WERI-Rb-1 (cell line): Measurements from ENCODE around the gene IL22RA1.

Experiments
- DNase-seq: peaks from one replicate; pipeline ENCODE4 v3.0.0-alpha.2; 2020
- H3K27ac ChIP-seq: fragments of 250-450 bp; sonication (Bioruptor Pico); 2 replicates; pipeline ENCODE4 v1.5.1; 2020; ENCODE audit warnings: mild to moderate bottlenecking, moderate library complexity
- H3K27me3 ChIP-seq: fragments of 250-450 bp; sonication (Bioruptor Pico); 2 replicates; pipeline ENCODE4 v1.5.1; 2021; ENCODE audit warnings: mild to moderate bottlenecking, low read depth, moderate library complexity; ENCODE audit not compliant: insufficient read depth, severe bottlenecking
- H3K36me3 ChIP-seq: fragments of 250-450 bp; sonication (Bioruptor Pico); 2 replicates; pipeline ENCODE4 v1.5.1; 2020; ENCODE audit warnings: mild to moderate bottlenecking, moderate library complexity
- H3K4me3 ChIP-seq: 2 replicates; pipeline ENCODE4 v1.5.1; 2011; ENCODE audit warnings: low read depth, mild to moderate bottlenecking, control low read depth, low read length
- H3K9me3 ChIP-seq: fragments of 250-450 bp; sonication (Bioruptor Pico); 2 replicates; pipeline ENCODE4 v1.5.1; 2021; ENCODE audit warnings: mild to moderate bottlenecking, moderate library complexity; ENCODE audit not compliant: severe bottlenecking
- TF ChIP-seq, protein P1 (sequence below): IDR thresholded peaks from 2 replicates; pipeline ENCODE4 v1.5.1; 2011; ENCODE audit warnings: low read depth, mild to moderate bottlenecking, control low read depth, inconsistent platforms, low read length

IL22RA1 gene

DNA sequence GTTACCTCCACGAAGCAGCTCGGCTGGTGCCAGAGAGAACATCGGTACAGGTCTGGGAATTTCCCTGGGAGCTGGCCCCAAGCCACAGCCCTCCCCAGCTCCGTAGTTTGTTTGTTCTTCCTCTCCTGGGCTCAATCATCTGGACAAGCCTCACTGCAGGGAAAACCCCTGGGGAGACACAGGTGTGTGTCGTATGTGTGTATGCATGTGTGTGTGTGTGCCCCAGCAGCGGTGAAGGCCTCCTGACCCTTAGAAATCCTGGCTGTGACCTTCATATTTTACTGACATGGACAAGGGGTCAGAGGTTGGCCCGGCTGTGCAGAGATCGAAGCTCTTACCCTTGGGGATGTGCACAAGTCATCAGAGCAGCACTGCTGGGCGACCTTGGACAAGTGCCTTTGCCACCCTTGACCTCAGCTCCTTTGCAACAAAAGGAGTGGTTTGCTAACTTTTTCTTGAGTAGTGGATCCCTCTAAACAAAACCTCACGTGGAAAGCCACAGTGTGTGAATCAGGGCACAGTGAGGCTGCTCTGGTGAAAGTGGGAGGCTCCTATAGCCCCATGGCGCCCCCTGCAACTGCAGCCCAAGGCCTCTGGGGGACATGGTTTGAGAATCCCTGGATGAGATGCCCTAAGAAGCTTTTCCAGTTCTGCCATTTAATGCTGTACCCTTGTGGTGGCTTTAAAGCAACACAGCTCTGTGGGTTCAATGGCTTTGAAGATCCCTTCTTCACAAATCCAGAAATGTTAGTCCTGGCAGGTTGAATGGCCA, 12.3 kb upstream of the IL22RA1 start:
- Histone ChIP-seq H3K9me3 (no peaks in the 10 kb centered on the region), H3K27ac (no peak overlapping the region), H3K4me3 (no peak overlapping the region), H3K36me3 (peaks cover 22% of the 10 kb centered on the region), H3K27me3 (no peaks in the 10 kb centered on the region)
- TF ChIP-seq, protein P1, sequence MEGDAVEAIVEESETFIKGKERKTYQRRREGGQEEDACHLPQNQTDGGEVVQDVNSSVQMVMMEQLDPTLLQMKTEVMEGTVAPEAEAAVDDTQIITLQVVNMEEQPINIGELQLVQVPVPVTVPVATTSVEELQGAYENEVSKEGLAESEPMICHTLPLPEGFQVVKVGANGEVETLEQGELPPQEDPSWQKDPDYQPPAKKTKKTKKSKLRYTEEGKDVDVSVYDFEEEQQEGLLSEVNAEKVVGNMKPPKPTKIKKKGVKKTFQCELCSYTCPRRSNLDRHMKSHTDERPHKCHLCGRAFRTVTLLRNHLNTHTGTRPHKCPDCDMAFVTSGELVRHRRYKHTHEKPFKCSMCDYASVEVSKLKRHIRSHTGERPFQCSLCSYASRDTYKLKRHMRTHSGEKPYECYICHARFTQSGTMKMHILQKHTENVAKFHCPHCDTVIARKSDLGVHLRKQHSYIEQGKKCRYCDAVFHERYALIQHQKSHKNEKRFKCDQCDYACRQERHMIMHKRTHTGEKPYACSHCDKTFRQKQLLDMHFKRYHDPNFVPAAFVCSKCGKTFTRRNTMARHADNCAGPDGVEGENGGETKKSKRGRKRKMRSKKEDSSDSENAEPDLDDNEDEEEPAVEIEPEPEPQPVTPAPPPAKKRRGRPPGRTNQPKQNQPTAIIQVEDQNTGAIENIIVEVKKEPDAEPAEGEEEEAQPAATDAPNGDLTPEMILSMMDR = peak; percentile 54
- peak; percentile 43 for DNase-seq

DNA sequence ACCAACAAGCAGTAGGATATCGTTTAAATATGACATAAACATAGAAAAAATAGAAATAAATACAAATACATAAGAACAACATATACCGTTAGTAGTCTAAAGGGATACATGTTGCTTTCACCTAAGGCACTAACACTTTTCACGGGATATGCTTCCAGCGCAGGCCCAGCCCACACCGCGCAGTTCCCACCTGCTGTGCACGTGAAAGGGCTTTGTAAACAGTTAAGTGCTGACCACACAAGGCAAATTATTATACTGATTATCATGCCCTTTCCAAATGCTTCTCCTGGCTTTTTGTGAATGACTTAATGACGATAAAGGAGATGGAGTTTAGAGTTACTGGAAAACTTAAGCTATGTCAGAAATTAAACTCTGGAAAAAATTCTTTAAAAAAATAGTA, 11.3 kb upstream of the IL22RA1 start:
- H3K27me3 ChIP-seq = no peaks in the 10 kb centered on the region
- H3K36me3 ChIP-seq = peaks cover 21% of the 10 kb centered on the region
- TF ChIP-seq, protein P1 = no peak
- no peak for DNase-seq
- H3K4me3 ChIP-seq = no peak overlapping the region
- H3K27ac ChIP-seq = no peak overlapping the region
- no peaks in the 10 kb centered on the region for H3K9me3 ChIP-seq

DNA sequence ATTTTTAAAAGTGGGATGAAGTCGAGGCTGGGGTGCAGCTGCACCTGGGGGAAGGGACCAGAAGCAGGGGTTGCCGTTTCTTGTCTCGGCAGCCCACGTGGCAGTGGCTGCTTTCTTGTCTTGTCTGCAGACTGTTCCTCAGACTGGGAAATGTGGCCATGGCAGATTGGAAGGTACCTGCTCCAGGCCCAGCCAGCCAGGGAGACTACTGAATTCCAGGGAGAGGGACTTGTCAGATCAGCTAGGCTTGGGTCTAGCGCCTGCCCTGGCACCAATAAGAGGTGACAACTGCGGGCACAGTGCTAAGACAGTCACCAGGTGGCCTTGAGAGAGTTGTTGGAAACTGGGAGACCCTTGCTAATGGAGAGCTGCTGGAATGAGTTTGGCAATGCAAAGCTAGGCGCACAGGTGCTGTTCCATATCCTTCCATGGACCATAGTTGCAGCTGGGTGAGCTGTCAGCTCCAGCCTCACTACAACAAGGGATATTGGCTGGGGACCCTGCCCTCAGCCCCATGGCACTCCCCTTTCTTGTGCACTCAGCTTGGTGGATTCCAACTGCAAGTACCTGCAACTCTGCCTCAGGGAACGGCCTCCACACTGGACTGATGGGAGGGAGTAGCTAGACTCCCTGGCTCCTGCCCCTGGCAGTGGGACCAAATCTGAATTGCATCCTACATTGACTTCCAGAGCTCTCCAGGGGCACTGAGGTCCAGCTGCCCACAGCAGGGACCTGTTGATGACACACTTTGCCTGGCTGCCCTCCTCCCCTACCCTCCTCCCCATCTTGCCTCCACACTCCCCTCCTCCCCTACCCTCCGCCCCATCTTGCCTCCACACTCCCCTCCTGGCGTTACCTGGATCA, 9.9 kb upstream of the IL22RA1 start:
- no peak overlapping the region for H3K27ac ChIP-seq
- TF ChIP-seq, protein P1 = no peak

DNA sequence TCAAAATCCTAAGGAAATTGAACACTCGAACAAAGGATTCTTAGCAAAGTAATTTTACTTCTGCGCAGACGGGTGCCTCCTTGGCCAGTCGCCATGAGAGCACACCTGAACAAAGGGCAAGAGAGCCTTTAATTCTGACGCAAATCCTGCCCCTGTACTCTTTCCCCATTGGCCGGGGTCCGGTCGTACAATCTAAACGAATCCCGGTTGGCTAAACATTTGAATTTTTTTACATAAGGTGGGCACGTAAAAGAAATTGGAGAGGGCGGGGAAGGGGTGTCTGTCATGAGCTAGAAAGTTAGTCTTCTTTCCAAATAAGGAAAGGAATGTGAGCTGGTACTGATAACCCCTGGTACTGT, 8.2 kb upstream of the IL22RA1 start:
- Histone ChIP-seq H3K4me3 (no peak overlapping the region), H3K9me3 (no peaks in the 10 kb centered on the region), H3K36me3 (peaks cover 6% of the 10 kb centered on the region), H3K27me3 (no peaks in the 10 kb centered on the region), H3K27ac (no peak overlapping the region)
- TF ChIP-seq, protein P1 = no peak
- no peak for DNase-seq

More for the DNA sequence above, 9.9 kb upstream of the IL22RA1 start:
- no peak overlapping the region for H3K4me3 ChIP-seq
- H3K9me3 ChIP-seq = no peaks in the 10 kb centered on the region
- DNase-seq = no peak
- H3K27me3 ChIP-seq = no peaks in the 10 kb centered on the region
- peaks cover 18% of the 10 kb centered on the region for H3K36me3 ChIP-seq

DNA sequence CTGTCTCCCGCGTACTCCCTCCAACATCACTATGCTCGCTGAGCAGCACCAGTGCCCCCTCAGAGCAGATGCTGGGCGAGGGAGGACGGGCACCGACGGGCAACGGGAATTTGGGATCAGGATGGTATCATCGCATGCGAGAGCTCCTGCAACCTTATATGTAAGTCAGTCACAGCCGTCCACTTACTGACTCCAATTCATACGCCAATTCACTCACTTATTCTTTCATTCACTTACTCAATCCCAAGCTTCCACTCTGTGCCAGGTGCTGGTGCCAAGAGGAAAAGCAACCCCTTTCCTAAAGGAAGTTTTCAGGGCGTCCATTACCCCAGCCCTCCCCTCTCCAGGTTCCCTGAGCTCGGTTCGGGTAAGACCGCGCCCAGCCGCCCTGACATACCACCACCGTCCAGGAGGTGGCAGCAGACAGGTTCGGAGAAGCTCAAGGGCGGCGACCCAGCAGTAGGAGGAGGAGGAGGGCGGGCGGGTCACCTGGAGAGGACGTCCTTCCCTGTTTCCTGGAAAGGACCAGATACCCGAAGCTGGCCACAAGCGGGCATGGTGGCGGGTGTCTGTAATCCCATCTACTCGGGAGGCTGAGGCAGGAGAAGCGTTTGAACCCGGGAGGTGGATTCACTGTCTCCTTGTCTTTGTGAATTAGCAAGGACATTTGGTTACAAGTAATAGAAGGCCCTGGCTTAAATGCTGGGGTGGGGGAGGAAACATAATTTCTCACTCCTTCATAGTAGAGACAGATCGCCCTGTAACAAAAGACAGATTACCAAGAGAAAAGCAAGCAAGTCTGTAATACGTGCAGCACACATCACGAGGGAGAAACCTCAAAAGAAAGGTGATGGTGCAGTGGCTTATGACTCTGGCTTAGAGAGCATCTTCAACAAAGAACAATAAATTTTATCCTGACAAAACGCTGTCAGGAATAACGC, 7.6 kb upstream of the IL22RA1 start:
- Histone ChIP-seq H3K9me3 (no peaks in the 10 kb centered on the region), H3K27me3 (no peaks in the 10 kb centered on the region), H3K4me3 (no peak overlapping the region), H3K36me3 (no peaks in the 10 kb centered on the region), H3K27ac (no peak overlapping the region)
- TF ChIP-seq, protein P1 = peak; percentile 79
- peak; percentile 93 for DNase-seq
